Gastroesophageal sphincter (tissue), 4 donors: ENCODE results near the gene PRKN. TPM values are rescaled to one million over a fixed set of nuclear protein-coding genes. Genes with fewer than 3 reads are reported as not detected.

Experiments used
- ATAC-seq: fragments of 150-250 bp; one replicate; pipeline ENCODE4 v1.9.1; 2016; ENCODE audit warnings: mild to moderate bottlenecking, moderate library complexity
- H3K27ac ChIP-seq, 4 donors: fragments of 200-600 bp; sonication (generic) in 3 of 4; 1 replicate in 3 of 4; 2 replicates in 1 of 4; pipeline ENCODE4 v1.5.1; 2016 to 2019
- H3K27me3 ChIP-seq: fragments of 200-600 bp; sonication (generic); one replicate; pipeline ENCODE4 v1.5.1; 2019
- H3K36me3 ChIP-seq, 2 donors: fragments of 200-600 bp; sonication (generic); one replicate each; pipeline ENCODE4 v1.5.1; 2019; ENCODE audit warnings: control low read depth in 1 of 2
- H3K4me1 ChIP-seq, 3 donors: fragments of 200-600 bp; sonication (generic); 1 replicate in 2 of 3; 2 replicates in 1 of 3; pipeline ENCODE4 v1.5.1; 2016 to 2019; ENCODE audit warnings: control low read depth in 2 of 3
- H3K4me3 ChIP-seq, 2 donors: fragments of 200-600 bp; sonication (generic); one replicate each; pipeline ENCODE4 v1.5.1; 2019; ENCODE audit warnings: mild to moderate bottlenecking in 1 of 2, moderate library complexity in 1 of 2
- H3K9me3 ChIP-seq, 3 donors: fragments of 200-600 bp; sonication (generic); one replicate each; pipeline ENCODE4 v1.5.1; 2017 to 2019; ENCODE audit warnings: control low read depth in 2 of 3
- EP300 ChIP-seq: sonication (generic); formaldehyde crosslinking; IDR thresholded peaks from one replicate; pipeline ENCODE4 v1.6.1; 2017; ENCODE audit warnings: antibody characterized with exemption, mild to moderate bottlenecking
- POLR2A ChIP-seq, 2 donors: fragments of 450-650 bp; IDR thresholded peaks; one replicate each; pipeline ENCODE4 v1.6.1; 2017; ENCODE audit warnings: antibody characterized with exemption in 2 of 2, mild to moderate bottlenecking in 2 of 2, moderate library complexity in 1 of 2
- POLR2AphosphoS5 ChIP-seq: sonication (generic); formaldehyde crosslinking; IDR thresholded peaks from one replicate; pipeline ENCODE4 v1.6.1; 2017; ENCODE audit warnings: antibody characterized with exemption
- WGBS, 2 donors: methylation state at CpG; one replicate each; pipeline ENCODE4 v1.1.5; 2018; ENCODE audit warnings: low coverage in 1 of 2; 5-methylcytosine and 5-hydroxymethylcytosine counted together
- total RNA-seq, 4 donors: library from RNA; depleted of rRNA; stranded (reverse); fragments of >200 nt; gene quantifications; one replicate each; pipeline ENCODE4 v1.1.0, GENCODE V29; 2016
- TF ChIP-seq, protein P1 (sequence below), 4 experiments: fragments of 200-600 bp in 2 of 4; fragments of 450-650 bp in 2 of 4; sonication (generic) in 1 of 4; IDR thresholded peaks; one replicate each; pipeline ENCODE4 v1.5.1; 2017 to 2019; ENCODE audit warnings: antibody characterized with exemption in 4 of 4, mild to moderate bottlenecking in 2 of 4, moderate library complexity in 2 of 4

PRKN gene
- total RNA-seq, 4 donors from 2014 or later: 8.4 to 58.6 (median 25.8) TPM

- H3K27me3 ChIP-seq: no peaks in the 10 kb centered on the region
- no peak for ATAC-seq
- H3K36me3 ChIP-seq: no peaks in the 10 kb centered on the region
- TF ChIP-seq EP300 (no peak), POLR2A (IDR thresholded peaks at IDR 0.05) (no peak), POLR2AphosphoS5 (no peak)
- TF ChIP-seq, protein P1, sequence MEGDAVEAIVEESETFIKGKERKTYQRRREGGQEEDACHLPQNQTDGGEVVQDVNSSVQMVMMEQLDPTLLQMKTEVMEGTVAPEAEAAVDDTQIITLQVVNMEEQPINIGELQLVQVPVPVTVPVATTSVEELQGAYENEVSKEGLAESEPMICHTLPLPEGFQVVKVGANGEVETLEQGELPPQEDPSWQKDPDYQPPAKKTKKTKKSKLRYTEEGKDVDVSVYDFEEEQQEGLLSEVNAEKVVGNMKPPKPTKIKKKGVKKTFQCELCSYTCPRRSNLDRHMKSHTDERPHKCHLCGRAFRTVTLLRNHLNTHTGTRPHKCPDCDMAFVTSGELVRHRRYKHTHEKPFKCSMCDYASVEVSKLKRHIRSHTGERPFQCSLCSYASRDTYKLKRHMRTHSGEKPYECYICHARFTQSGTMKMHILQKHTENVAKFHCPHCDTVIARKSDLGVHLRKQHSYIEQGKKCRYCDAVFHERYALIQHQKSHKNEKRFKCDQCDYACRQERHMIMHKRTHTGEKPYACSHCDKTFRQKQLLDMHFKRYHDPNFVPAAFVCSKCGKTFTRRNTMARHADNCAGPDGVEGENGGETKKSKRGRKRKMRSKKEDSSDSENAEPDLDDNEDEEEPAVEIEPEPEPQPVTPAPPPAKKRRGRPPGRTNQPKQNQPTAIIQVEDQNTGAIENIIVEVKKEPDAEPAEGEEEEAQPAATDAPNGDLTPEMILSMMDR (IDR thresholded peaks at IDR 0.05): no peak
- no peak overlapping the region for H3K4me3 ChIP-seq
- H3K27ac ChIP-seq: no peak overlapping the region
- WGBS, 2 donors: 90 to 100% methylated on average over 1 to 2 of the region's 8 CpGs
- H3K4me1 ChIP-seq: no peaks in the 10 kb centered on the region
- no peaks in the 10 kb centered on the region for H3K9me3 ChIP-seq
These were observed 1063.9 kb downstream of the PRKN start for GRCh38 chr6:161663682-161664081.

- ATAC-seq: no peak
- WGBS, 2 donors: 88 to 95% methylated on average over 9 to 10 of the region's 10 CpGs
- H3K27me3 ChIP-seq: no peaks in the 10 kb centered on the region
- no peaks in the 10 kb centered on the region for H3K36me3 ChIP-seq
- H3K4me1 ChIP-seq: no peaks in the 10 kb centered on the region
- H3K27ac ChIP-seq: no peak overlapping the region
- TF ChIP-seq POLR2AphosphoS5: no peak
- TF ChIP-seq, protein P1 (IDR thresholded peaks at IDR 0.05): no peak
- no peak for TF ChIP-seq POLR2A (IDR thresholded peaks at IDR 0.05)
- TF ChIP-seq EP300: no peak
- H3K4me3 ChIP-seq: no peak overlapping the region
- no peaks in the 10 kb centered on the region for H3K9me3 ChIP-seq
These were observed 1066.6 kb downstream of the PRKN start for GRCh38 chr6:161660666-161661571.

DNA sequence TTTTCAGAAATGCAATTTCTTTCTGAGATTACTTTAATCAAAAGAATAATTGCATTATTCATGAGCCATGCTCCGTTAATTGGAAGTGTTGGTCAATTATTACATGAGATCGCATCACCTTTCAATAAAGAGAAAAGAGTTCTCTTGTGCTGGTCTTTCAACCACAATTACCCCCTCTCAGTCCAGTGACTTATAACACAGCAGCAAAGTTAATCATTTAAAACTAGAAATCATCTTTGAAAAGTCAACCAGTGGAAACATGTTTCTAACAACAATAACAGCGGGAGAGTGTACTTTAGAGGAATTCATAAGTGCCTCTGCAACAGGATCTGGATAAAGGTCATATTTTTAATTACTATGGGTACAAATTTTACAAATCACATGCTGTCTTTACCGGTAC is 1069.4 kb downstream of the PRKN start:
- Histone ChIP-seq H3K36me3 (no peaks in the 10 kb centered on the region), H3K27me3 (no peaks in the 10 kb centered on the region), H3K4me3 (no peak overlapping the region), H3K9me3 (no peaks in the 10 kb centered on the region), H3K27ac (no peak overlapping the region), H3K4me1 (no peaks in the 10 kb centered on the region)
- TF ChIP-seq EP300: no peak
- TF ChIP-seq, protein P1 (IDR thresholded peaks at IDR 0.05): no peak
- TF ChIP-seq POLR2A (IDR thresholded peaks at IDR 0.05): no peak
- no peak for TF ChIP-seq POLR2AphosphoS5
- no peak for ATAC-seq
- 76 to 81% methylated on average over 4 of the region's 4 CpGs for WGBS, 2 donors

- H3K27ac ChIP-seq: no peak overlapping the region
- no peak for ATAC-seq
- no peaks in the 10 kb centered on the region for H3K9me3 ChIP-seq
- H3K36me3 ChIP-seq: no peaks in the 10 kb centered on the region
- 85 to 90% methylated on average over 3 to 6 of the region's 6 CpGs for WGBS, 2 donors
- H3K4me3 ChIP-seq: no peak overlapping the region
- TF ChIP-seq POLR2AphosphoS5 (no peak), POLR2A (IDR thresholded peaks at IDR 0.05) (no peak), EP300 (no peak)
- TF ChIP-seq, protein P1 (IDR thresholded peaks at IDR 0.05): no peak
- H3K4me1 ChIP-seq: no peaks in the 10 kb centered on the region
- H3K27me3 ChIP-seq: no peaks in the 10 kb centered on the region
These were observed 1073.4 kb downstream of the PRKN start for GRCh38 chr6:161654209-161654608.

- Histone ChIP-seq H3K9me3 (no peaks in the 10 kb centered on the region), H3K4me1 (no peaks in the 10 kb centered on the region), H3K27ac (no peak overlapping the region), H3K4me3 (no peak overlapping the region), H3K36me3 (no peaks in the 10 kb centered on the region), H3K27me3 (no peaks in the 10 kb centered on the region)
- no peak for TF ChIP-seq EP300
- TF ChIP-seq, protein P1 (IDR thresholded peaks at IDR 0.05): no peak
- TF ChIP-seq POLR2AphosphoS5: no peak
- TF ChIP-seq POLR2A (IDR thresholded peaks at IDR 0.05): no peak
- no peak for ATAC-seq
- 86 to 100% methylated on average over 1 of the region's 1 CpG for WGBS, 2 donors
These were observed 1075.6 kb downstream of the PRKN start for GRCh38 chr6:161651949-161652348.
